SK-N-SH (cell line): Measurements from ENCODE around the gene APOBEC3H. TPM values are rescaled to one million over a fixed set of nuclear protein-coding genes. Genes with fewer than 3 reads are reported as not detected.

ENCODE experiments used
- CTCF ChIA-PET: fragments of 300-600, 350-600 bp; formaldehyde crosslinking; extraction: SDS; loops from one replicate; lab custom pipeline; 2021; lab: Yijun Ruan, JAX
- POLR2A ChIA-PET: fragments of 350-600 bp; sonication (Branson Sonifier 250); formaldehyde crosslinking; extraction: SDS; loops from one replicate; lab custom pipeline; 2020; ENCODE audit warnings: antibody characterized with exemption, inconsistent platforms; lab: Yijun Ruan, JAX
- DNase-seq: peaks from one replicate; pipeline ENCODE4 v3.0.0; 2012
- H2AFZ ChIP-seq: fragments of 200-600 bp; sonication (generic); 2 replicates; pipeline ENCODE4 v1.8.1; 2016; ENCODE audit warnings: antibody characterized with exemption, mild to moderate bottlenecking, low read depth
- H3F3A ChIP-seq: fragments of 200-600 bp; sonication (generic); replicated peaks from 2 replicates; pipeline ENCODE3; 2016; ENCODE audit warnings: antibody characterized with exemption, mild to moderate bottlenecking; ENCODE audit not compliant: insufficient read depth
- H3K27ac ChIP-seq, 2 experiments: fragments of 200-500 bp in 1 of 2; fragments of 200-600 bp in 1 of 2; sonication (Bioruptor generic) in 1 of 2; sonication (generic), shearing (Covaris generic) in 1 of 2; 2 replicates each; pipeline versions ENCODE4 v1.5.1 to v1.6.1; 2014 to 2016; ENCODE audit warnings: low read depth in 2 of 2, inconsistent platforms in 1 of 2, low read length in 1 of 2, mild to moderate bottlenecking in 1 of 2, mixed read lengths in 1 of 2
- H3K27me3 ChIP-seq: fragments of 200-600 bp; sonication (generic), shearing (Covaris generic); 2 replicates; pipeline ENCODE4 v1.6.1; 2016; ENCODE audit warnings: mixed run types; ENCODE audit not compliant: insufficient read depth
- H3K36me3 ChIP-seq, 2 experiments: fragments of 200-500 bp in 1 of 2; fragments of 200-600 bp in 1 of 2; sonication (Bioruptor generic) in 1 of 2; sonication (generic) in 1 of 2; replicated peaks in 1 of 2; 2 replicates each; pipeline versions ENCODE3 to v1.5.1; 2014 to 2016; ENCODE audit warnings: low read length in 1 of 2, mild to moderate bottlenecking in 1 of 2; ENCODE audit not compliant: insufficient read depth in 2 of 2, control insufficient read depth in 1 of 2
- H3K4me1 ChIP-seq, 2 experiments: fragments of 200-500 bp in 1 of 2; fragments of 200-600 bp in 1 of 2; sonication (Bioruptor generic) in 1 of 2; sonication (generic), shearing (Covaris generic) in 1 of 2; 2 replicates each; pipeline versions ENCODE4 v1.5.1 to v1.6.1; 2014 to 2016; ENCODE audit warnings: low read depth in 1 of 2, low read length in 1 of 2, mixed run types in 1 of 2; ENCODE audit not compliant: insufficient read depth in 2 of 2, control insufficient read depth in 1 of 2
- H3K4me2 ChIP-seq: fragments of 200-600 bp; sonication (generic), shearing (Covaris generic); 2 replicates; pipeline ENCODE4 v1.6.1; 2017; ENCODE audit warnings: mixed run types
- H3K4me3 ChIP-seq, 2 experiments: fragments of 200-500 bp in 1 of 2; fragments of 200-600 bp in 1 of 2; sonication (Bioruptor generic) in 1 of 2; sonication (generic), shearing (Covaris generic) in 1 of 2; 2 replicates each; pipeline versions ENCODE4 v1.5.1 to v1.8.1; 2014 to 2016; ENCODE audit warnings: low read depth in 2 of 2, inconsistent platforms in 1 of 2, low read length in 1 of 2, mild to moderate bottlenecking in 1 of 2, mixed read lengths in 1 of 2, moderate library complexity in 1 of 2
- H3K79me2 ChIP-seq: fragments of 200-600 bp; sonication (generic); 2 replicates; pipeline ENCODE4 v1.8.1; 2017; ENCODE audit warnings: mild to moderate bottlenecking; ENCODE audit not compliant: insufficient read depth
- H3K9ac ChIP-seq: fragments of 200-600 bp; sonication (generic); 2 replicates; pipeline ENCODE4 v1.6.1; 2017; ENCODE audit warnings: mixed run types
- H3K9me2 ChIP-seq: fragments of 200-600 bp; sonication (generic); 2 replicates; pipeline ENCODE4 v1.6.1; 2017; ENCODE audit warnings: mixed run types
- H3K9me3 ChIP-seq: fragments of 200-600 bp; sonication (generic); 2 replicates; pipeline ENCODE4 v1.6.1; 2017; ENCODE audit warnings: mixed run types, mild to moderate bottlenecking, moderate library complexity
- H4K20me1 ChIP-seq: fragments of 200-600 bp; sonication (generic); 2 replicates; pipeline ENCODE4 v1.6.1; 2017; ENCODE audit warnings: mild to moderate bottlenecking, mixed run types; ENCODE audit not compliant: insufficient read depth
- ELF1 ChIP-seq: IDR thresholded peaks from 2 replicates; pipeline ENCODE4 v1.4.0; 2012
- EP300 ChIP-seq, 2 experiments: IDR thresholded peaks; 2 replicates each; pipeline versions ENCODE4 v1.4.0 to v1.6.1; 2012; ENCODE audit warnings: borderline replicate concordance in 1 of 2, low read depth in 1 of 2, low read length in 1 of 2
- FOXJ3 ChIP-seq: sonication (generic); formaldehyde crosslinking; IDR thresholded peaks from 2 replicates; pipeline ENCODE4 v1.5.1; 2020; ENCODE audit warnings: mild to moderate bottlenecking, missing genetic modification reagents
- FOXM1 ChIP-seq: IDR thresholded peaks from 2 replicates; pipeline ENCODE4 v1.4.0; 2012; ENCODE audit warnings: low read depth, mild to moderate bottlenecking
- GABPA ChIP-seq: IDR thresholded peaks from 2 replicates; pipeline ENCODE4 v1.4.0; 2012; ENCODE audit warnings: low read depth, mild to moderate bottlenecking
- JUND ChIP-seq: IDR thresholded peaks from 2 replicates; pipeline ENCODE4 v1.4.0; 2012
- MXI1 ChIP-seq: IDR thresholded peaks from 2 replicates; pipeline ENCODE4 v1.6.1; 2012; ENCODE audit warnings: mild to moderate bottlenecking, low read depth, low read length, improper control_type of control experiment
- NFIC ChIP-seq: IDR thresholded peaks from 2 replicates; pipeline ENCODE4 v1.4.0; 2012; ENCODE audit warnings: borderline replicate concordance
- NRF1 ChIP-seq: IDR thresholded peaks from 2 replicates; pipeline ENCODE4 v1.6.1; 2012; ENCODE audit warnings: low read depth, mild to moderate bottlenecking, low read length
- RAD21 ChIP-seq: IDR thresholded peaks from 2 replicates; pipeline ENCODE4 v1.6.1; 2012; ENCODE audit warnings: mild to moderate bottlenecking, low read length
- SIN3A ChIP-seq: IDR thresholded peaks from 2 replicates; pipeline ENCODE4 v1.6.1; 2012; ENCODE audit warnings: low read depth, mild to moderate bottlenecking, low read length, moderate library complexity, borderline replicate concordance
- SMC3 ChIP-seq: IDR thresholded peaks from 2 replicates; pipeline ENCODE4 v1.6.1; 2012; ENCODE audit warnings: low read depth, low read length, improper control_type of control experiment
- TAF1 ChIP-seq: IDR thresholded peaks from 2 replicates; pipeline ENCODE4 v1.6.1; 2012; ENCODE audit warnings: low read depth, mild to moderate bottlenecking, low read length, moderate library complexity, borderline replicate concordance
- TCF12 ChIP-seq: IDR thresholded peaks from 2 replicates; pipeline ENCODE4 v1.4.0; 2012
- TEAD4 ChIP-seq: IDR thresholded peaks from 2 replicates; pipeline ENCODE4 v1.4.0; 2012; ENCODE audit warnings: mild to moderate bottlenecking, borderline replicate concordance; ENCODE audit not compliant: insufficient read depth
- YY1 ChIP-seq: IDR thresholded peaks from 2 replicates; pipeline ENCODE4 v1.4.0; 2012; ENCODE audit warnings: low read depth, mild to moderate bottlenecking
- WGBS: methylation state at CpG from one replicate; pipeline ENCODE4 v1.1.6; 2017; ENCODE audit warnings: low lambda C conversion rate; 5-methylcytosine and 5-hydroxymethylcytosine counted together
- polyA plus RNA-seq, 3 experiments: library from polyadenylated mRNA; depleted of rRNA; stranded (reverse); fragments of >200 nt; gene quantifications; 2 replicates each; pipeline ENCODE4 v1.2.3, GENCODE V29; 2012
- TF ChIP-seq, protein P1 (sequence below): fragments of 150-350 bp; IDR thresholded peaks from 2 replicates; pipeline ENCODE4 v1.6.1; 2016; ENCODE audit warnings: mild to moderate bottlenecking, low read depth, low read length
- TF ChIP-seq, protein P2 (sequence below): IDR thresholded peaks from 2 replicates; pipeline ENCODE4 v1.6.1; 2012; ENCODE audit warnings: mild to moderate bottlenecking, low read depth, low read length, moderate library complexity
- TF ChIP-seq, protein P3 (sequence below): fragments of 200-600 bp; sonication (generic); IDR thresholded peaks from 2 replicates; pipeline ENCODE4 v1.6.1; 2017; ENCODE audit warnings: antibody characterized with exemption, mild to moderate bottlenecking, moderate library complexity

The APOBEC3H gene
- polyA plus RNA-seq, 1 of the 3 experiments (the other 2 are of a cell fraction): 0.18 TPM

DNA sequence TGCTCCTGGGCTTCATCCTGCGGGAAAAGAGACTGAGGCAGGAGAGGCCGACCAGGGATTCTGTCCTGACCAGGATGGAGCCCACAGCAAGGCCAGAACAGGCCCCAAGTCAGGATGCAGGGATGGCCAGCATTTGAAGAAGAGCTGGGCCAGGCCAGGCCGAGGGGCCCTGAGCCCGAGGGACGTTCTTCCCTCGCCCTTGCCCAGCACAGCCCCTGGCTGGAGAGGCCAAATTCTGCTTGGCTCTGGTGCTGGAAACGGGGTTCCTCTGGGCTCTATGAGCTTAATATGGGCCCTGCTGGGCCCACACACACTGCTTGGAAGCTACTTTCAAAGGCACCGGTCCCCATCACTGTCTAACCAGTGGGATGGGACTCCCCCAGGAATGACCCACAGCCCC is 12.4 kb upstream of the APOBEC3H start (continued):
- TF ChIP-seq SIN3A: no peak

DNA sequence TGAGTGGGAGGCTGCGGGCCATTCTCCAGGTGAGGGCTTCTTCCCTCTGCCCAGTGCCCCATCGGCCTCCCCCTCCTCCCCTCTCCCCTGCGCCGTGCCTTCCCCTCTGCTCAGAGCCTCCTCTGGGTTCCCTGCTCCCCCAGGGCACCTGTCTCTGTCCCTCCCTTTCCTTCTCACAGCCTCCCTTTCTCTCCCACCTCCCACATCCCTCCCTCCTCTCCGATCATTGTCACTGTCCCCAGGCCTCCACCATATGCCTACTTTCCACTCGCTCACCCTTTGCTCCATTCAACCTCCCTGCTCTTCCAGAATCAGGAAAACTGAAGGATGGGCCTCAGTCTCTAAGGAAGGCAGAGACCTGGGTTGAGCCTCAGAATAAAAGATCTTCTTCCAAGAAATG is 9.9 kb upstream of the APOBEC3H start:
- WGBS: 94% methylated on average over 2 of the region's 6 CpGs
- TF ChIP-seq NFIC: no peak
- TF ChIP-seq JUND: no peak
- TF ChIP-seq RAD21: no peak
- no peak for TF ChIP-seq SMC3
- TF ChIP-seq SIN3A: no peak
- no peak for TF ChIP-seq TAF1
- TF ChIP-seq ELF1: no peak
- no peak for TF ChIP-seq EP300 (IDR thresholded peaks at IDR 0.05; ENCODE audit: borderline replicate concordance in 1 of 2, low read depth in 1 of 2, low read length in 1 of 2)
- TF ChIP-seq, protein P1, sequence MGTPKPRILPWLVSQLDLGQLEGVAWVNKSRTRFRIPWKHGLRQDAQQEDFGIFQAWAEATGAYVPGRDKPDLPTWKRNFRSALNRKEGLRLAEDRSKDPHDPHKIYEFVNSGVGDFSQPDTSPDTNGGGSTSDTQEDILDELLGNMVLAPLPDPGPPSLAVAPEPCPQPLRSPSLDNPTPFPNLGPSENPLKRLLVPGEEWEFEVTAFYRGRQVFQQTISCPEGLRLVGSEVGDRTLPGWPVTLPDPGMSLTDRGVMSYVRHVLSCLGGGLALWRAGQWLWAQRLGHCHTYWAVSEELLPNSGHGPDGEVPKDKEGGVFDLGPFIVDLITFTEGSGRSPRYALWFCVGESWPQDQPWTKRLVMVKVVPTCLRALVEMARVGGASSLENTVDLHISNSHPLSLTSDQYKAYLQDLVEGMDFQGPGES: no peak
- no peak for TF ChIP-seq TEAD4
- no peak for TF ChIP-seq GABPA
- no peak for TF ChIP-seq TCF12
- TF ChIP-seq, protein P2, sequence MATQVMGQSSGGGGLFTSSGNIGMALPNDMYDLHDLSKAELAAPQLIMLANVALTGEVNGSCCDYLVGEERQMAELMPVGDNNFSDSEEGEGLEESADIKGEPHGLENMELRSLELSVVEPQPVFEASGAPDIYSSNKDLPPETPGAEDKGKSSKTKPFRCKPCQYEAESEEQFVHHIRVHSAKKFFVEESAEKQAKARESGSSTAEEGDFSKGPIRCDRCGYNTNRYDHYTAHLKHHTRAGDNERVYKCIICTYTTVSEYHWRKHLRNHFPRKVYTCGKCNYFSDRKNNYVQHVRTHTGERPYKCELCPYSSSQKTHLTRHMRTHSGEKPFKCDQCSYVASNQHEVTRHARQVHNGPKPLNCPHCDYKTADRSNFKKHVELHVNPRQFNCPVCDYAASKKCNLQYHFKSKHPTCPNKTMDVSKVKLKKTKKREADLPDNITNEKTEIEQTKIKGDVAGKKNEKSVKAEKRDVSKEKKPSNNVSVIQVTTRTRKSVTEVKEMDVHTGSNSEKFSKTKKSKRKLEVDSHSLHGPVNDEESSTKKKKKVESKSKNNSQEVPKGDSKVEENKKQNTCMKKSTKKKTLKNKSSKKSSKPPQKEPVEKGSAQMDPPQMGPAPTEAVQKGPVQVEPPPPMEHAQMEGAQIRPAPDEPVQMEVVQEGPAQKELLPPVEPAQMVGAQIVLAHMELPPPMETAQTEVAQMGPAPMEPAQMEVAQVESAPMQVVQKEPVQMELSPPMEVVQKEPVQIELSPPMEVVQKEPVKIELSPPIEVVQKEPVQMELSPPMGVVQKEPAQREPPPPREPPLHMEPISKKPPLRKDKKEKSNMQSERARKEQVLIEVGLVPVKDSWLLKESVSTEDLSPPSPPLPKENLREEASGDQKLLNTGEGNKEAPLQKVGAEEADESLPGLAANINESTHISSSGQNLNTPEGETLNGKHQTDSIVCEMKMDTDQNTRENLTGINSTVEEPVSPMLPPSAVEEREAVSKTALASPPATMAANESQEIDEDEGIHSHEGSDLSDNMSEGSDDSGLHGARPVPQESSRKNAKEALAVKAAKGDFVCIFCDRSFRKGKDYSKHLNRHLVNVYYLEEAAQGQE: no peak
- no peak for TF ChIP-seq FOXJ3 (CRISPR knock-in tag)
- TF ChIP-seq NRF1: no peak
- TF ChIP-seq YY1: no peak
- TF ChIP-seq MXI1: no peak
- TF ChIP-seq FOXM1: no peak
- TF ChIP-seq, protein P3, sequence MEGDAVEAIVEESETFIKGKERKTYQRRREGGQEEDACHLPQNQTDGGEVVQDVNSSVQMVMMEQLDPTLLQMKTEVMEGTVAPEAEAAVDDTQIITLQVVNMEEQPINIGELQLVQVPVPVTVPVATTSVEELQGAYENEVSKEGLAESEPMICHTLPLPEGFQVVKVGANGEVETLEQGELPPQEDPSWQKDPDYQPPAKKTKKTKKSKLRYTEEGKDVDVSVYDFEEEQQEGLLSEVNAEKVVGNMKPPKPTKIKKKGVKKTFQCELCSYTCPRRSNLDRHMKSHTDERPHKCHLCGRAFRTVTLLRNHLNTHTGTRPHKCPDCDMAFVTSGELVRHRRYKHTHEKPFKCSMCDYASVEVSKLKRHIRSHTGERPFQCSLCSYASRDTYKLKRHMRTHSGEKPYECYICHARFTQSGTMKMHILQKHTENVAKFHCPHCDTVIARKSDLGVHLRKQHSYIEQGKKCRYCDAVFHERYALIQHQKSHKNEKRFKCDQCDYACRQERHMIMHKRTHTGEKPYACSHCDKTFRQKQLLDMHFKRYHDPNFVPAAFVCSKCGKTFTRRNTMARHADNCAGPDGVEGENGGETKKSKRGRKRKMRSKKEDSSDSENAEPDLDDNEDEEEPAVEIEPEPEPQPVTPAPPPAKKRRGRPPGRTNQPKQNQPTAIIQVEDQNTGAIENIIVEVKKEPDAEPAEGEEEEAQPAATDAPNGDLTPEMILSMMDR: no peak
- TF ChIP-seq, all 33 proteins: peak for 0
- POLR2A ChIA-PET: no interaction called here
- CTCF ChIA-PET: interaction anchor here (1.3 kb wide), 1 partner anchor 217 kb away, joined by 4 read pairs; no protein-coding TSS in a partner anchor
- Histone ChIP-seq H3K27me3 (no peaks in the 10 kb centered on the region), H3K9me2 (no peaks in the 10 kb centered on the region), H2AFZ (no peak overlapping the region), H3K9me3 (no peaks in the 10 kb centered on the region), H3K36me3 (no peaks in the 10 kb centered on the region), H3K27ac (no peak overlapping the region), H3K9ac (no peak overlapping the region), H3K79me2 (no peaks in the 10 kb centered on the region), H3K4me3 (no peak overlapping the region), H3K4me1 (peaks cover 0 to 6% of the 10 kb centered on the region in 2 experiments; a peak in 1 of 4 replicates), H4K20me1 (no peaks in the 10 kb centered on the region), H3F3A (no peaks in the 10 kb centered on the region), H3K4me2 (no peak overlapping the region)
- DNase-seq: no peak
